HG03159 (cell line): ENCODE data around the gene HSD17B10.
"Not testable (repeated sequence)": the region's sequence is repeated elsewhere in the genome, so short reads cannot be mapped to it uniquely, and the experiment has no call there.

Source experiments
- ATAC-seq: cut with Tn5 transposase; IDR thresholded peaks from one replicate; pipeline ENCODE4 v1.9.1; 2021; ENCODE audit warnings: mild to moderate bottlenecking, moderate library complexity; ENCODE audit not compliant: unreplicated experiment

Gene HSD17B10

DNA sequence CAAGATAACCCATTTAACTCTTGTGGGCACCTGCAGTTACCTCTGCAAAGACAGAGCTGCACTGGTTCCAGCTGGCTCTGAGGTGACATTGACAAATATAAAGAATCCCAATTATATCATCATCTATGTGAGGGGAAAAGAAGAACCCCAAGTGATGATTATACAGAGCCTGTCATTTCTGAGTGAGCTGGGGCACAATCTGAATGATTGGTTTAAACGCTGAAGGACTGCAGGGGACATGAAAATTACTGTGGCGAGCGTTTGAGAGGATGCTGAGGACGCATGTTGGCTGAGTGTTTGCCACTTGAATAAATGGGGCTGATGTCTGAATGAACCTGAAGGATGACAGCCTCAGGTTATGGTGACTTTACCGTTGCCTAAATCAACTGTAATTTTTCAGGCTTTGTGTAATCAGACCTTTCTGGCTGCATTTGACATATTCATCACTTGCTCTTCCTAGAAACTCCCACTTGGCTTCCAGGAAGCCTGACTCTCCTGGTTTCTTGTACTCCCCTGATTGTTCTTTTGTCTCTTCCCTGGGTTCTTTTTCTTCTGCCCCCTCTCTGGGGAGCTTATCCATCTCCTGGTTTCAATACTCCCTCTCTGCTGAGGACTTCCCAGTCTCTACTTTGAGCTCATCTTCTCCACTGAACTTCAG is 4.1 kb upstream of the HSD17B10 start:
- no peak for ATAC-seq

DNA sequence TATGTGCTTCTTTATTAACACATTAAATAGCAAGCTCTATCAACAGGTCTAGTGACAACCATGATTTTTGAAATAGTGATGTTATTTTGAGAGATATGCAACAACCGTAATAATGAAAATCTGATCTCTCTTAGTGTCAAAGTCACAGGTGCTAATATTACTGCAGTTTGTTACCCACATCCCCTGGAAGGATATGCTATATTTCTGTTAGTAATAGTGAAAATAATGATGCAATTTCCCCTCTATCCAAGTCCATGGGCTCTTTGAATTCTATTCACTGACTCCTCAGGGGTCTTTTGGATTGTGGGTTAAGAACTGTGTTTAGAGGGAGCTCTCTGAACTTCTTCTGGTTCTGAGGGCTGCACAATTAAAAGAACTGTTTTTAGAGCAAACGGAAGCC is 3.0 kb upstream of the HSD17B10 start:
- ATAC-seq, result no peak

- ATAC-seq, result peak; percentile 74
These were observed 1.8 kb upstream of the HSD17B10 start for GRCh38 chrX:53435997-53436396.

DNA sequence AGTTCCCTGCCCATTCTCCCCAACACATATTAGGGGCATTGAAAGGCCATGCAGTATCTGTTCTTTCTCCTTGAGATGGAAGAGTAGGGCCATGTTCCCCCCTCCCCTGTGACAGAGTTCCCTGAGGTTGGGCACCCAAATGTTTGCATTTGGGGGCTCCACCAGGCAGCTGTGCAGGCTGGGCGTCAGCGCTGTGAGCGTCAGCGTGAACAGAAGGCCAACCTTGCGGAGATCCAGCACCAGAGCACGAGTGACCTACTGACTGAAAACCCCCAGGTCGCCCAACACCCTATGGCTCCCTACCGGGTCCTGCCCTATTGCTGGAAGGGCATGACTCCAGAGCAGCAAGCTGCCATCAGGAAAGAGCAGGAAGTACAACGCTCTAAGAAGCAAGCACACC is 3.9 kb downstream of the HSD17B10 start:
- no peak for ATAC-seq

GRCh38 chrX:53429755-53430154 is 4.4 kb downstream of the HSD17B10 start:
- no peak for ATAC-seq

- ATAC-seq, result no peak
These were observed 11.3 kb downstream of the HSD17B10 start, which contains the start of gene RIBC1 for GRCh38 chrX:53422861-53423306. Gene RIBC1, plus strand, starts transcription at chrX:53422873. Its CDS starts 3,404 bp downstream, at chrX:53426277.

GRCh38 chrX:53422086-53422860 is 11.9 kb downstream of the HSD17B10 start, which contains the start of gene SMC1A:
Gene SMC1A, minus strand, starts transcription at chrX:53422654. Its CDS starts 54 bp downstream, at chrX:53422600.
- ATAC-seq, result peak; percentile 94

- peak; percentile 14 for ATAC-seq
These were observed 12.4 kb downstream of the HSD17B10 start for GRCh38 chrX:53421772-53422085.

DNA sequence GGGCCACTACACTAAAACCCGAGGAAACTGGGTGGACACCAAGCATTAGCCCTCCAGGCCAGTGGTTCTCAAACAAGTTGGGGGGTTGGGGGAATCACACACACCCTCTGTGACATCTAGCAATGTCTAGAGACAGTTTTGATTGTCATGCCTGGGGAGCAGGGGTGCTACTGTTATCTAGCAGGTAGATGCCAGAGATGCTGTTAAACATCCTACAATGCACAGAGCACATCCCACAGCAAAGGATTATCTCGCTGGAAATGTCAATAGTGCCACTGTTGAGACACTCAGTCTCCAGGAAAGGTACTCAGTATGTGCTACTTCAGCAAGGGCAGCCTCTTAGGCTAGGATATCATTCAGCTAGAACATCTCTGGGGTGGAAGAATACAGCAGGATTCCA is 13.0 kb downstream of the HSD17B10 start:
- no peak for ATAC-seq

DNA sequence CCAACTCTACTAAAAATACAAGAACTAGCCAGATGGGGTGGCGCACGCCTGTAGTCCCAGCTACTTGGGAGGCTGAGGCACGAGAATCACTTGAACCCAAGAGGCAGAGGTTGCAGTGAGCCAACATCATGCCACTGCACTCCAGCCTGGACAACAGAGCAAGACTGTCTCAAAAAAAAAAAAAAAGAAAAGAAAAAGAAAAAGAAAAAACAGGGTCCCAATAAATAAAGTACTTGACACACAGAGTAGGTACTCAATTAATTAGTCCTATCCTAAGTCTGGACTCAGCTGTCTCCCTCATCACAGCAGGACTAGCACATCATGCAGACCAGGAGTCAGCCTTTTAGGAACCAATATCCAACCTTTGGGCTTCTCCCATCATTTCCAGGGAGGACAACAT is 13.8 kb downstream of the HSD17B10 start:
- ATAC-seq, result not testable (repeated sequence)

GRCh38 chrX:53412446-53412845 is 21.7 kb downstream of the HSD17B10 start:
- no peak for ATAC-seq

DNA sequence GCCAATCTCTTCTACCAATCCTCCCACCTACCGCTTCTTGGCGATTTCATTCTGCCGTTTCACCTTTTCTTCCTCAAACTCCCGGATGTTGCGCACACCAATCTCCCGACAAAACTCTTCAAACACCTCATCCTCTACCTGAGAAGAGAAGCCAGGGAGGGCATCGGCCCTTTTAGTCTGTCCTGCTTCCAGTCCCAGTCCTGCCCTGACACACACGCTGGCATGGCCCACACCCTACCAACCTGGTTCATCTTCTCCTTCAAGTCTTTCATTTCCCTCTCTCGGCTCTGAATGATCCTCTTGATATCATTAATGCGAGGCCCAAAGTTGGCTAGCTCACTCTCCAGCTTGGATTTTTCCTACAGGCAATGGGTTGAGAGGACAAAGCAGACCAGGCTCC is 30.6 kb downstream of the HSD17B10 start:
- no peak for ATAC-seq

- no peak for ATAC-seq
These were observed 36.0 kb downstream of the HSD17B10 start for GRCh38 chrX:53398216-53398615.

- ATAC-seq, result no peak
These were observed 38.4 kb downstream of the HSD17B10 start for GRCh38 chrX:53395605-53396298.

- ATAC-seq, result no peak
These were observed 50.6 kb downstream of the HSD17B10 start for GRCh38 chrX:53383376-53384076.
